GM10847 (cell line): Measurements from ENCODE around the gene PES1.

Experiments
- POLR2A ChIP-seq: IDR thresholded peaks from 2 replicates; pipeline ENCODE4 v1.6.1; 2011; ENCODE audit not compliant: insufficient read length; ENCODE audit errors: extremely low read depth

PES1 gene

GRCh38 chr22:30591588-30592359 lies at the start of gene PES1:
PES1 (minus strand) TSS chr22:30591910; CDS start chr22:30591833, 77 bp downstream.
- TF ChIP-seq POLR2A = peak; percentile 60

GRCh38 chr22:30640839-30641430 lies 49.2 kb upstream of the PES1 start:
- TF ChIP-seq POLR2A = no peak

DNA sequence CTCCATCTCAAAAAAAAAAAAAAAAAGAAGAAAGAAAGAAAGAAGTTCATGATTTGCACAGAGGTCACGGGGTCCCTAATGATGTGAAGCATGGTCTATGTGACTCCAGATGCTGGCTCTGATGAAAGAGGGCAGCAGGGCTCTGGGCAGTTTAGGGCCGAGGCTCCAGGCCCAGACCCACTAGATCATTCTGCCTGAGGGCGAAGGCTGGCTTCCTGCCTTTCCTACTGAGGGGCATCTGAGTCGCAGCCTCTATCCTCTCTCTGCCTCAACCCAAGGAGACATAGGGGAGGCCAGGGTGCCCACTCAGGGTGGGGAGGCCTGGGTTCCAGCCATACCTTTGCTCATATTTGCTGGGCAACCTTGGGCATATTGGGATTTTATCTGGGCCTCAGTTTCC lies 48.7 kb upstream of the PES1 start:
- TF ChIP-seq POLR2A = no peak

DNA sequence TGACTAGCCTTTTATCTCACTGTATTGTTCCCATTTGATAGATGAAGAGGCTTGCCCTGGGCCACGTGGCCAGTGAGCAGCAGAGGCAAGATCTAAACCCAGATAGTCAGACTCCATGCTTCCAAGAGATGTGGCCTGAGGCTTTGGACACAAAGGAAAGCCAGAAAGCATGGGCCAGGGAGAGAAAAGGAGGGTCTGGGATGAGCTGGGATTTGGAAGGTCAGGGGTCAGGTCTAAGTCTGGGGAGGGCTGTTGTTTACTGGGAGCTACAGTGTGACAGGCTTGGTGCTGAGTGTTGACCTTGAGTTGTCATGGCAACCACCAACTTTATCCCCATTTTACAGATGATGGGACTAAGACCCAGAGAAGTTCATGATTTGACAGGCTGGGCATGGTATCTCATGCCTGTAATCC lies 46.0 kb upstream of the PES1 start:
- TF ChIP-seq POLR2A = no peak

DNA sequence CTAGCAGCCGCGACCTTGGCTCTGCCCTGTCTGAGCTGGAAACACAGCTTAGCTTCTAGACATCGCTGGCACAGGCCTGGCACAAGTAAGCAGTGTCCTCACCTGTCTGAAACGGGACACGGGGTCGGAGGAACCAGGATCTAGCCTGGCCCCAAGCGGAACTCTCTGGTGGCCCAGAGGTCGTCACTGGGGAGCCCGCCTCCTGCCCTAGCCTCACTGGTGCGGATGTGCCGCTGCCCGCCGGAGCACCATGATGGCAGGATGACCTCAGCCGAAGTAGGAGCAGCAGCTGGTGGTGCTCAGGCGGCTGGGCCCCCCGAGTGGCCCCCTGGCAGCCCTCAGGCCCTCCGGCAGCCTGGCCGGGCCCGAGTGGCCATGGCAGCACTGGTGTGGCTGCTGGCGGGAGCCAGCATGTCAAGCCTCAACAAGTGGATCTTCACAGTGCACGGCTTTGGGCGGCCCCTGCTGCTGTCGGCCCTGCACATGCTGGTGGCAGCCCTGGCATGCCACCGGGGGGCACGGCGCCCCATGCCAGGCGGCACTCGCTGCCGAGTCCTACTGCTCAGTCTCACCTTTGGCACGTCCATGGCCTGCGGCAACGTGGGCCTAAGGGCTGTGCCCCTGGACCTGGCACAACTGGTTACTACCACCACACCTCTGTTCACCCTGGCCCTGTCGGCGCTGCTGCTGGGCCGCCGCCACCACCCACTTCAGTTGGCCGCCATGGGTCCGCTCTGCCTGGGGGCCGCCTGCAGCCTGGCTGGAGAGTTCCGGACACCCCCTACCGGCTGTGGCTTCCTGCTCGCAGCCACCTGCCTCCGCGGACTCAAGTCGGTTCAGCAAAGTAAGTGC lies 44.7 kb upstream of the PES1 start:
- no peak for TF ChIP-seq POLR2A

DNA sequence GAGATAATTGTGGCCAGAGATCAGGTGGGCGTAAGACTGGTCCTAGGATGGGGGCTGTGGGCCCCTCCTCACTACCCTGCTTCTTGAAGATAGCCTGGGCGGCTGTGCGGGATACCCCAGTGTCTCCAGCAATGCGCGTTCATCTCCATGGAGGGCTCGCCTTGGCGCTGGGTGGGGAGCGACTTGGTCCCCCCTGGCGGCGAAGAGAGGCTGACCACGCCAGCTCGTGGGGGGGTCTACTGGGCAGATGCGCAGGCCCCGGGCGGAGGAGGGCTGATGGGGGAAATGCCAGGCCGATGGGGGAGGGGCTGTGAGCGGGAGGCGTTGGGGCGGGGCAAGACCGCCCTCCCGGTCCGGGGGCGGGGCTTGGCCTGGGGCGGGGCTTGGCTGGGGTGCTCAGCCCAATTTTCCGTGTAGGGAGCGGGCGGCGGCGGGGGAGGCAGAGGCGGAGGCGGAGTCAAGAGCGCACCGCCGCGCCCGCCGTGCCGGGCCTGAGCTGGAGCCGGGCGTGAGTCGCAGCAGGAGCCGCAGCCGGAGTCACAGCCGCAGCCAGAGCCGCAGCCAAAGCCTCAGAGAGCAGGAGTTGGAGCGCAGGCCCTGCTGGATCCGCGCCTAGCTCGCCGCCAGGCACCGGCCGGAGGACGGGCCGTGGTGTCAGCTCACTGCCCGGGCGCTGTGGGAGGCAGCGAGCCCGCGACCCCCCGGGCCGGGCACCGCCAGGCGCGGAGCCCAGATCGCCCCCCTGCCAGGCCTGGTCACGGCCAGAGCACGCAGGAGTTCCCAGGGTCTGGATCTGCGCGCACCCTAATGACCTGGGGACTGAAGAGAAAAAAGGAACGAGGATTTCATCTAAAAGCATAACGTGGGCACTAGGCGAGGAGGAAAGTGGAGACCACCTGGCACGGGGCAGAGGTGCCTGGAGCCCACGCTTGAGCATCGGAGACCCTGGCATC lies 43.8 kb upstream of the PES1 start, which contains the start of gene SLC35E4:
Gene SLC35E4 (plus strand): TSS at position 509 of the 953 bp plus-strand sequence. CDS start 670 bp downstream, outside the sequence.
- TF ChIP-seq POLR2A = peak; percentile 39

GRCh38 chr22:30634471-30635233 lies 42.9 kb upstream of the PES1 start:
- TF ChIP-seq POLR2A = no peak

- TF ChIP-seq POLR2A = no peak
These were observed 36.8 kb upstream of the PES1 start for GRCh38 chr22:30628491-30628890.

DNA sequence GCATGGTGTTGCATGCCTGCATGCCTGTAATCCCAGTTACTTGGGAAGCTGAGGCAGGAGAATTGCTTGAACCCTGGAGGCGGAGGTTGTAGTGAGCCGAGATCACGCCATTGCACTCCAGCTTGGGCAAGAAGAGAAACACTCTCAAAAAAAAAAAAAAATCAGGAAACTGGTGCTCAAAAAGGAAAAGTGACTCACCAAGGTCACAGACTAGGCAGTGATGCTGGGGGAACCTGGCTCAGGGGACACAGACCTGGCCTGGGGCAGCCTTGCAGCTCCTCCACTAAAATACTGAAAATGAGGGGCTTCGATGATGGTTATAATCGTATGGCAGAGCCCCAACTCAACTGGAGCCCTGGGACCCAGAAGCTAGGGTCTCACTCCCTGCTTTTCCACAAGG lies 35.8 kb upstream of the PES1 start:
- TF ChIP-seq POLR2A = no peak

DNA sequence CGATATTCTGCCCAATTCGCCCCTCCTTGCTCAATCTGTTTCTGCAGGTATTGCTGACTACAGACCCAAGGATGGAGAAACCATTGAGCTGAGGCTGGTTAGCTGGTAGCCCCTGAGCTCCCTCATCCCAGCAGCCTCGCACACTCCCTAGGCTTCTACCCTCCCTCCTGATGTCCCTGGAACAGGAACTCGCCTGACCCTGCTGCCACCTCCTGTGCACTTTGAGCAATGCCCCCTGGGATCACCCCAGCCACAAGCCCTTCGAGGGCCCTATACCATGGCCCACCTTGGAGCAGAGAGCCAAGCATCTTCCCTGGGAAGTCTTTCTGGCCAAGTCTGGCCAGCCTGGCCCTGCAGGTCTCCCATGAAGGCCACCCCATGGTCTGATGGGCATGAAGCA lies 34.7 kb upstream of the PES1 start:
- TF ChIP-seq POLR2A = no peak

DNA sequence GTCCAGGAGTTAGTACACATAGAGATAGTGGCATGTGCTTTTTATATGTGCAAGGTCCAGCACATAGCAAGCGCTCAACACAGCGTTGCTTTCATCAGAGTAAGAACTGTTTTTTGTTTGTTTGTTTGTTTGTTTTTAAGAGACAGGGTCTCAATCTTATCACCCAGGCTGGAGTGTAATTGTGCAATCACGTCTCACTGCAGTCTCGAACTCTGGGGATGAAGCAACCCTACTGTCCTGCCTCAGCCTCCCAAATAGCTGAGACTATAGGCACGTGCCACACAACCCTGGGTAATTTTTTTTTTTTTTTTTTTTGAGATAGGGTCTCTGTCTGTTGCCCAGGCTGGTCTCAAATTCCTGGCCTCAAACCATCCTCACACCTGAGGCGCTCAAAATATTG lies 26.1 kb upstream of the PES1 start:
- no peak for TF ChIP-seq POLR2A

- TF ChIP-seq POLR2A = no peak
These were observed 23.8 kb upstream of the PES1 start for GRCh38 chr22:30615543-30615954.

GRCh38 chr22:30614879-30615278 lies 23.2 kb upstream of the PES1 start:
- TF ChIP-seq POLR2A = no peak

- no peak for TF ChIP-seq POLR2A
These were observed 22.6 kb upstream of the PES1 start for GRCh38 chr22:30614268-30614667.
